Measurements from ENCODE around the gene NETO1.

NETO1 gene

DNA sequence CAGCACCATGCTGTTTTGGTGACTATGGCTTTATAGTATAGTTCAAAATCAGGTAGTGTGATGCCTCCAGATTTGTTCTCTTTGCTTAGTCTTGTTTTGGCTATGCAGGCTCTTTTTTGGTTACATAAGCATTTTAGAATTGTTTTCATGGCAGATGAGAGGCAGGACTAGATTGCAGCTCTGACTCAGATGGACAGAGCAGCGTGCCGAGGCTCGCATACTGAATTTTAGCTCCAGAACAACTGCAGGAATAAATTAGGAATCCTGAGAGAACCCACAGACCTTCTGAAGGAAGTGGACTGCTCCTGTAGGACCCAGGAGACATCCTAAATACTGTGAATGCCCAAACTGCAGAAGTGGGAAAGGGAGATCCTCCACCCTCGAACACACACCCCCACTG, 141.6 kb downstream of the NETO1 start:
- no peak overlapping the region for H3K4me3 Mint-ChIP-seq
- no peaks in the 10 kb centered on the region for H3K4me1 Mint-ChIP-seq (ENCODE audit: low read depth)
- H3K27me3 Mint-ChIP-seq, result no peaks in the 10 kb centered on the region
- no peaks in the 10 kb centered on the region for H3K36me3 Mint-ChIP-seq (ENCODE audit: low read depth)
- DNase-seq, result no peak
- H3K9me3 Mint-ChIP-seq, result peaks cover 8% of the 10 kb centered on the region
- no peak overlapping the region for H3K27ac Mint-ChIP-seq

DNA sequence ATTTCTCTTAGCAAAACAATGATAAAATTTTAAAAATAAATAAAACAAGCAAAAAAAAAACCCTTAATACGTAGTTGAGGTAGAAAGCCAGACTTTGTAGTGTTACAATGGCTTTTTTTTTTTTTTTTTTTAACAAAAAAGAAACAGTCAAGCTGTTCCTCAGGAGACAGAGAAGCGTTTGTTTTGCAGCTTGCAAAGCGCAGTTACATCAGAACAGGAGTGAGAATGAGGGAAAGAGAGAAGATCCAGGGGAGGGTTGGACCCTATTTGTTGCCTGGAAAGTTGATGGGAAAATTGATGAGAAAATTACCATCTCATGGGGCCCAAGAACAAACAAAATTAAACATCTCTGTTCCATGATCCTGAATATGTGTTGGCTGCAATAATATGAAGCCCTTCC, 146.5 kb downstream of the NETO1 start:
- Mint-ChIP-seq H3K4me1 (ENCODE audit: low read depth) (no peaks in the 10 kb centered on the region), H3K36me3 (ENCODE audit: low read depth) (no peaks in the 10 kb centered on the region), H3K9me3 (peaks cover 8% of the 10 kb centered on the region), H3K27ac (no peak overlapping the region), H3K27me3 (no peaks in the 10 kb centered on the region), H3K4me3 (no peak overlapping the region)
- no peak for DNase-seq

DNA sequence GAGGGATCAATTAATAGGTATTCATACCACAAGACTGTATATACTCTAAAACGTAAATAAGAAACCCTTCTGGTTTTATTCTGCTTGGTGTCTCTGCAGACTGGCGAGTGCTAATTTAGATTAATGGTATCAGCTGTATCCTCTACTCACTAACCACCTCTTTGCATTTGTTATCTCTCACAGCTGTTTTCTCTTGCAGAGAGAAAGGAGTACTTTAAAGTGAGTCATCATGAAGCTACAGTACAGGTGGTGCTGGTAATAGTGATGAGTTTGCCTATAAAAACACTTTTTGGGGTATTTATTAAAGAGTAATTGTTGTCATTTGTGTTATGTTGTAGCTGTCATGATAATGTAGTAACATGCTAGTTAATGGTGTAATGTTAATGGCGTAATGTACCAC, 147.7 kb downstream of the NETO1 start:
- Mint-ChIP-seq H3K27ac (no peak overlapping the region), H3K9me3 (peaks cover 10% of the 10 kb centered on the region), H3K4me1 (ENCODE audit: low read depth) (no peaks in the 10 kb centered on the region), H3K27me3 (no peaks in the 10 kb centered on the region), H3K4me3 (no peak overlapping the region), H3K36me3 (ENCODE audit: low read depth) (no peaks in the 10 kb centered on the region)
- no peak for DNase-seq

DNA sequence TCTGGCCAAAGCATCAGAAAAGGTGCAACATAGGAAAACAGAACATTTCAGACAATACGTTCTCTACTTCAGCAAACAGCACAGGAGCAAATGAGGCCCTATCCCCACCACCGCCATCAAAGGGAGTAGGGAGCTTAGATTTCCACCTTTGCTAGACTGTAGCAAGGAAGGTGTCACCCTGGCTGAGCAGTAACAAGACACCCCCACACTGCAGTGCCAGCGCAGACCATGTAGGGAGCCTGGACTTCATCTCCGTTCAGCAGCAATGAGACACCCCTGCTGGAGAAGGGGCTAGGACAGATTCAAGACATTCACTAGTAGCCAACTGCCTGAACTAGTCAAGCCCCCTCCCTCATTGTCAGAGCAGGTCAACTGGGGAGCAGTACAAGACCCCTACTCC, 163.6 kb downstream of the NETO1 start:
- no peak for DNase-seq
- H3K9me3 Mint-ChIP-seq, result no peaks in the 10 kb centered on the region
- H3K4me3 Mint-ChIP-seq, result no peak overlapping the region
- H3K36me3 Mint-ChIP-seq (ENCODE audit: low read depth), result no peaks in the 10 kb centered on the region
- no peak overlapping the region for H3K27ac Mint-ChIP-seq
- no peaks in the 10 kb centered on the region for H3K4me1 Mint-ChIP-seq (ENCODE audit: low read depth)
- no peaks in the 10 kb centered on the region for H3K27me3 Mint-ChIP-seq

DNA sequence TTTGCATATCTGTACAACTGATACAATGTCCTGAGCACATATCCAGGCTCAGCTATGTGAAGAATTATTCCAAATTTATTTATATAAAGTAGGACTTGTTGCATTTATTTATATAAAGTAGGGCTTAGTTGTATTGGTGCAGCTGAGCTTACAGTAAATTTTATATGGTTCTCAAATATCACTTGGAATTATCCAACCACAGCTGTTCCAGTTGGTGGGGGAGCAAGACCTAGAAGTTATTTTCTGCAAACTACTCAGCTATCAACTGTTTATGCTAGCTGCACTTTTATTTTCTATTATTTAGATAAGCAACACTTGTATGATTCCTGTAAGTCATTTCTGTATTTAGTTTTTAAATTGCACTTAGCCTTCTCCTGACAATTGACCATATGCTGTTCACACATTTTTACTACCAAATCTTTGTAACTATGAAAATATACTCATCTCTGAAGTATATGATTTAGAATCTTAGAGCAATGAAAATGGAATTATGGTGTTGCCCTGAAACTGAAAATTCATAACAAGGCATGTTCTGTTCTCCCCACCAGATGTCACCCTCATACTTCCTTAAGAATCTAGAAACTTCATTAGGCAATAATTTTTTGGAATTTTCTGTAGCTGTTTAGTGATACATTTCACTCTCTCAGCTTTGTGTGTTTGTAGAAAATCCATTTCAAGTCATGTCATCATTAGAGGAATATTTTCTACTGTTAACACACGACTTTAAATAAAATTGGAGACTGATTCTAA, 166.7 kb downstream of the NETO1 start:
- Mint-ChIP-seq H3K9me3 (no peaks in the 10 kb centered on the region), H3K27ac (no peak overlapping the region), H3K4me3 (no peak overlapping the region), H3K4me1 (ENCODE audit: low read depth) (no peaks in the 10 kb centered on the region), H3K36me3 (ENCODE audit: low read depth) (no peaks in the 10 kb centered on the region), H3K27me3 (no peaks in the 10 kb centered on the region)
- no peak for DNase-seq

DNA sequence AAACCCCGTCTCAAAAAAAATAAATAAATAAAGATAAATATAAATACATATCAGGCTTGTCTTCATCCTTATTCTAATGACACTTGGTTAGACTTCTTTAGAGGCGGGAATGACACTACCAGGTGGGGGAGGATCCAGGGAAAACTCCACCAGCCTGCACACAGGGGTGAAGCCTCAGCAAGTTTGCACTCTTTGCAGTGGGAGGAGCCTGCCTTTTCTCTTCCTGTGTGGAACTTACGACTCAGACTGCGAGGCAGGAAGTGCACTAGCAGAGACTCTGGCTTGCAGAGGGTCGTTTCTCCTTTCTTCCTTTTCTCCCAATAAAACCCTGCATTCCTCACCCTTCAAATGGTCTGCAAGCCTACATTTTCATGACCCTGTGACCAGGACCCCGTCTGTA, 170.1 kb downstream of the NETO1 start:
- H3K27ac Mint-ChIP-seq, result no peak overlapping the region
- H3K9me3 Mint-ChIP-seq, result no peaks in the 10 kb centered on the region
- H3K36me3 Mint-ChIP-seq (ENCODE audit: low read depth), result no peaks in the 10 kb centered on the region
- no peak for DNase-seq
- no peaks in the 10 kb centered on the region for H3K27me3 Mint-ChIP-seq
- H3K4me1 Mint-ChIP-seq (ENCODE audit: low read depth), result no peaks in the 10 kb centered on the region
- H3K4me3 Mint-ChIP-seq, result no peak overlapping the region

DNA sequence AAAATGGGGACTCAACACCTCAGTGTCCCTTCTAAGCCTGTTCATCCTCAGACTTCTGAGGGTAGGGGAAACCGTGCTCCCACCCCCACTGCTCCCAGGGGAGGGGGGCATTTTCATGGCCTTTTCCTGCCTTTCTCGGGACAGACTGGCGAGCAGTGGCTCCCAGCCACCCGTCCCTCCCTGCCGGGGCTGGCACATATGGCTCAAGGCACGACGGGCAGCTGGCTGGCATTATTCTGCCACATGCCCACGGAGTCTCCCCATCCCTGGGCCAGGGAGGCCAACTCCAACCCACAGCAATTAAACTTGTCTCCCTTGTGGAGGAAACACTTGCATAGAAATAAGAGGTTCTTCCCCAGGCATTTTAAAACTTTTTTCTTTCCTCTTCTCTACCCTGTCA, 175.2 kb downstream of the NETO1 start:
- H3K27me3 Mint-ChIP-seq, result no peaks in the 10 kb centered on the region
- no peaks in the 10 kb centered on the region for H3K36me3 Mint-ChIP-seq (ENCODE audit: low read depth)
- H3K4me3 Mint-ChIP-seq, result no peak overlapping the region

More for the DNA sequence above, 175.2 kb downstream of the NETO1 start:
- Mint-ChIP-seq H3K4me1 (ENCODE audit: low read depth) (no peaks in the 10 kb centered on the region), H3K27ac (no peak overlapping the region), H3K9me3 (no peaks in the 10 kb centered on the region)
- DNase-seq, result no peak

All from activated T-cell treated with anti-CD3 and anti-CD28 coated beads, Interleukin-2, amount 50 U/mL, for 24 hours (primary cell).